ENCODE data around the gene CDK17.

The CDK17 gene

DNA sequence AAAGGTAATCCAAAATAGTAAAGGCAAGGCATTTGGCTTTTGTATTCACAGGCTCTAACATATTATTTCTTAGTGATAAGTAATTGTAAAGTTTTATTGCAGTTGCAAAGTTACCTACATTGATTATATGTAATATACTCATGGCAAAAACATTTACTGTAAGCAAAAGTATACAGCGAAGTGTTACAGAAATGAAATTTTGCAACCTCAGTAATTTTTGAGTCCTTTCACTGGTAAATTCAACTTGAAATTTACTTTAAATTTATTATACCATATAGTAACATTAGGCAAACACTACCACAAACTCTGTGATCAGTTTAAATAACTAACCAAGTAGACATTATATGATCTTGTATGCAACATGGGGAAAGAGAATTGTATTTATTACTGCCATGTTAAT lies 89.0 kb downstream of the CDK17 start:
- no peak overlapping the region for H3K4me3 ChIP-seq (ENCODE audit: low read length in 2 of 2)
- H3K36me3 ChIP-seq (ENCODE audit: control insufficient read depth in 2 of 2, insufficient read depth in 2 of 2, low read length in 2 of 2) = peaks cover 0 to 8% of the 10 kb centered on the region in 2 donors
- H3K27ac ChIP-seq (ENCODE audit: low read depth in 2 of 2, low read length in 2 of 2) = no peak overlapping the region
- no peaks in the 10 kb centered on the region for H3K9me3 ChIP-seq (ENCODE audit: control insufficient read depth in 2 of 2, low read length in 2 of 2)
- no peaks in the 10 kb centered on the region for H3K4me1 ChIP-seq (ENCODE audit: control insufficient read depth in 2 of 2, insufficient read depth in 2 of 2, low read length in 2 of 2)
- H3K27me3 ChIP-seq (ENCODE audit: control insufficient read depth in 2 of 2, insufficient read depth in 2 of 2, low read length in 2 of 2) = no peaks in the 10 kb centered on the region
- no peak overlapping the region for H3K9ac ChIP-seq (ENCODE audit: low read depth in 1 of 2, low read length in 2 of 2)

DNA sequence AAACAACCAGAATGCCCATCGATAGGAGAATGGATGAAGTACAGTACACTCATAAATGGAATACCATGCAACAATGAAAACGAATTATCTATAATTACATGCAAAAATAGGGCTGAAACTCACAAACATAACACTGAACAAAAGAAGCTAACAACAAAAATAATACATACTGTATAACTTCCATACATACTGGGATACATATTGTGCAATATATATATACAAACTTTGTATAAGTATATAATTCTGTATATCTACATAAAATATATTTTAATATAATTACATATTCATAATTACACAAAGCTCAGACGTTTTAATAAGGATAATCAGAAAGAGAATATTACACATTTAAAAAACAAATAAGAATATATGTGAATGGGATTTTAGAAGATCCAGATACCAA lies 90.2 kb downstream of the CDK17 start:
- no peaks in the 10 kb centered on the region for H3K27me3 ChIP-seq (ENCODE audit: control insufficient read depth in 2 of 2, insufficient read depth in 2 of 2, low read length in 2 of 2)
- no peak overlapping the region for H3K9ac ChIP-seq (ENCODE audit: low read depth in 1 of 2, low read length in 2 of 2)
- H3K27ac ChIP-seq (ENCODE audit: low read depth in 2 of 2, low read length in 2 of 2) = no peak overlapping the region
- H3K4me3 ChIP-seq (ENCODE audit: low read length in 2 of 2) = no peak overlapping the region
- no peaks in the 10 kb centered on the region for H3K9me3 ChIP-seq (ENCODE audit: control insufficient read depth in 2 of 2, low read length in 2 of 2)
- H3K36me3 ChIP-seq (ENCODE audit: control insufficient read depth in 2 of 2, insufficient read depth in 2 of 2, low read length in 2 of 2) = peaks cover 0 to 8% of the 10 kb centered on the region in 2 donors
- no peaks in the 10 kb centered on the region for H3K4me1 ChIP-seq (ENCODE audit: control insufficient read depth in 2 of 2, insufficient read depth in 2 of 2, low read length in 2 of 2)

DNA sequence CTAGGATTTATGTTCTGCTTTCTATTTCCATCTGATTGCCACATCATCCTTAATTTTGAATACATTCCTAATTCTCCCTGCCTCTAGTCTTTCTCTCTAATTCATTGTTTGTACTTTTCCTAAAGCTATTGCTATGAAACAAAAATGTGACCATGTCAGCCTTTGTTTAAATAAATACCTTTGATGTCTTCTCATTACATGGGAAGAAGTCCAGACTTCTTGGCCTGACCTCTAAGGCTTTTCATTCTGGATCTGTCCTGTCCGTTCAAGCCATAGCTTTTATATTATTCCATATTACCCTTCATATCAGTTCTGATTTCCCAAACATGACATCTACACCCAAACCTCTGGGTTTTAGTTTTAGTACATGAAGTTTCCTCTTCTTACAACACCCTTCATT lies 91.4 kb downstream of the CDK17 start:
- H3K27me3 ChIP-seq (ENCODE audit: control insufficient read depth in 2 of 2, insufficient read depth in 2 of 2, low read length in 2 of 2) = no peaks in the 10 kb centered on the region
- H3K4me3 ChIP-seq (ENCODE audit: low read length in 2 of 2) = no peak overlapping the region
- H3K27ac ChIP-seq (ENCODE audit: low read depth in 2 of 2, low read length in 2 of 2) = no peak overlapping the region
- H3K9ac ChIP-seq (ENCODE audit: low read depth in 1 of 2, low read length in 2 of 2) = no peak overlapping the region
- H3K9me3 ChIP-seq (ENCODE audit: control insufficient read depth in 2 of 2, low read length in 2 of 2) = no peaks in the 10 kb centered on the region
- no peaks in the 10 kb centered on the region for H3K4me1 ChIP-seq (ENCODE audit: control insufficient read depth in 2 of 2, insufficient read depth in 2 of 2, low read length in 2 of 2)
- H3K36me3 ChIP-seq (ENCODE audit: control insufficient read depth in 2 of 2, insufficient read depth in 2 of 2, low read length in 2 of 2) = peaks cover 0 to 8% of the 10 kb centered on the region in 2 donors

DNA sequence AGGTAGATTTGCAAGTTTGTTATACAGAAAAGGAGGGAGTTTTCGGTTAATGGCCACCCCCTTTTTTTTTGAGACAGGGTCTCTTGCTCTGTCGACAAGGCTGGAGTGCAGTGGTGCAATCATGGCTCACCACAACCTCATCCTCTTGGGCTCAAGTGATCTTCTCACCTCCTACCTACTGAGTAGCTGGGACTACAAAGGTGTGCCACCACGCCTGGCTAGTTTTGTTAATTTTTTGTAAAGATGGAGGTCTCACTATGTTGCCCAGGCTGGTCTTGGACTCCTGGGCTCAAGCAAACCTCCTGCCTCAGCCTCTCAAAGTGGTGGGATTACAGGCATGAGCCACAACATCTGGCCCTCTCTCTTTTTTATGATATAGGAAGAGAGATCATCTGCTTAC lies 94.6 kb downstream of the CDK17 start:
- H3K4me1 ChIP-seq (ENCODE audit: control insufficient read depth in 2 of 2, insufficient read depth in 2 of 2, low read length in 2 of 2) = no peaks in the 10 kb centered on the region
- H3K27ac ChIP-seq (ENCODE audit: low read depth in 2 of 2, low read length in 2 of 2) = no peak overlapping the region
- H3K4me3 ChIP-seq (ENCODE audit: low read length in 2 of 2) = no peak overlapping the region
- H3K27me3 ChIP-seq (ENCODE audit: control insufficient read depth in 2 of 2, insufficient read depth in 2 of 2, low read length in 2 of 2) = no peaks in the 10 kb centered on the region
- H3K9me3 ChIP-seq (ENCODE audit: control insufficient read depth in 2 of 2, low read length in 2 of 2) = no peaks in the 10 kb centered on the region
- no peaks in the 10 kb centered on the region for H3K36me3 ChIP-seq (ENCODE audit: control insufficient read depth in 2 of 2, insufficient read depth in 2 of 2, low read length in 2 of 2)
- no peak overlapping the region for H3K9ac ChIP-seq (ENCODE audit: low read depth in 1 of 2, low read length in 2 of 2)

DNA sequence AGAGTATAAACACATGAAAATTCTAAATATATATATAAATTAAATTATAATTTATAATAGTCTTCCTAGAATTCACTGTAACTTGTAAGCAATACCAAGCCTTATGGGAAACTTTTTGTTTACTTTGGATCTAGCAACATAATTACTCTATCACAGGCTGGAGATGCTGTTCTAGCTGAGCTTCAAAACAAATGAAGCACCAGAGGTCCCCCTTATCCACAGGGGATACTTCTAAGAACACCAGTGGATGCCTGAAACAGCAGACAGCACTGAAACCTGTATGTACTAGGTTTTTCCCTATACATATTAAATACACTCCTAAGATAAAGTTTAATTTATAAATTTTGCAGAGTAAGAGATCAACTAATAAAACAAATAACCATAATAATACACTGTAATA lies 96.6 kb downstream of the CDK17 start:
- Histone ChIP-seq H3K9ac (ENCODE audit: low read depth in 1 of 2, low read length in 2 of 2) (no peak overlapping the region), H3K27me3 (ENCODE audit: control insufficient read depth in 2 of 2, insufficient read depth in 2 of 2, low read length in 2 of 2) (no peaks in the 10 kb centered on the region), H3K27ac (ENCODE audit: low read depth in 2 of 2, low read length in 2 of 2) (no peak overlapping the region)

DNA sequence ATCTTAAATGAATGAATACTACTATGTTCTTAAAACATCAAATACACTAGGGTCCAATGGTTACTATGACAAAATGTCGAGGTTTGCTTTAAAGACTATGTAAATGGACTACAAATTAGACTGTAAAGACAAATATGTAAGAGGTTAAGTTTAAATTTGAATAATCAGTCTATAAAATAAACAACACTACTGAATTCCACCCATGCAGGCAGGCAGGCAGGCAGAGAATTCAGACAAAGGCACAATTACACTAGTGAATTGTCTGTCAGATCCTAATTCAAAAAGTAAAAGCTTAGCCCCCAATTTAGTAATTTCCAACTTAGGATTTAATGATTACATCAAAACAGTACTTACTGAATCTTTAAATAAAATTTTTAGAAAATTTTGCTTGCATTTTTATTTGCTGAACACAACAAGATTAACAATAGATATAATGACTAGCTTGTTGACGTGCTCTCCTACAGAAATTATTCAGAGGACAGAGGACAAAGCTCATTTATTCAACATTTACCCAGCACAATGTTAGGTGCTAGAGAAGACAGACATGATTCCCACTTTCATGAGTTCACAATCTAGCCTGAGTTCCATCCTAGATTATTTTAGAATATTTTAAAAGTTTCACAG lies 97.4 kb downstream of the CDK17 start:
- Histone ChIP-seq H3K27ac (ENCODE audit: low read depth in 2 of 2, low read length in 2 of 2) (no peak overlapping the region), H3K9ac (ENCODE audit: low read depth in 1 of 2, low read length in 2 of 2) (no peak overlapping the region), H3K36me3 (ENCODE audit: control insufficient read depth in 2 of 2, insufficient read depth in 2 of 2, low read length in 2 of 2) (no peaks in the 10 kb centered on the region), H3K4me3 (ENCODE audit: low read length in 2 of 2) (no peak overlapping the region), H3K27me3 (ENCODE audit: control insufficient read depth in 2 of 2, insufficient read depth in 2 of 2, low read length in 2 of 2) (no peaks in the 10 kb centered on the region), H3K9me3 (ENCODE audit: control insufficient read depth in 2 of 2, low read length in 2 of 2) (no peaks in the 10 kb centered on the region), H3K4me1 (ENCODE audit: control insufficient read depth in 2 of 2, insufficient read depth in 2 of 2, low read length in 2 of 2) (no peaks in the 10 kb centered on the region)

More for the DNA sequence above, 96.6 kb downstream of the CDK17 start:
- no peaks in the 10 kb centered on the region for H3K9me3 ChIP-seq (ENCODE audit: control insufficient read depth in 2 of 2, low read length in 2 of 2)
- H3K4me1 ChIP-seq (ENCODE audit: control insufficient read depth in 2 of 2, insufficient read depth in 2 of 2, low read length in 2 of 2) = no peaks in the 10 kb centered on the region
- H3K36me3 ChIP-seq (ENCODE audit: control insufficient read depth in 2 of 2, insufficient read depth in 2 of 2, low read length in 2 of 2) = no peaks in the 10 kb centered on the region
- H3K4me3 ChIP-seq (ENCODE audit: low read length in 2 of 2) = no peak overlapping the region

DNA sequence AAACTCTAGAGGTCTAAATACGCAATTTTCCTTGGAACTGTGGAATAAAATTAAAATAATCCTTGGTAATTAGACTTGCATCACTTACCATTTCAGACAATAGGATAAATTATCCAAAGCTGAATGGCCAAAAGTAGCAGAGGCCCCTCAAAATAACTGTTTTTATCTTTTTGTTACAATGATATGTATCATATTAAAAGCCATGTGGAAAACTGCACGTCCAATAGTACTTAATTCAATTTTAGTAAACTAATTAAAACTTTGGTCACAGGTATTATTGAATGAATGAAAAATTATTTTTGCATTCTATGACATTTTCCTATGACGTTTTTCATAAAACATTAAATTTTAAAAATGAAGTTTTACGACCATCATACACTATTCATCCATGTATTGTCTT lies 98.5 kb downstream of the CDK17 start:
- Histone ChIP-seq H3K4me1 (ENCODE audit: control insufficient read depth in 2 of 2, insufficient read depth in 2 of 2, low read length in 2 of 2) (no peaks in the 10 kb centered on the region), H3K9ac (ENCODE audit: low read depth in 1 of 2, low read length in 2 of 2) (no peak overlapping the region), H3K27ac (ENCODE audit: low read depth in 2 of 2, low read length in 2 of 2) (no peak overlapping the region), H3K36me3 (ENCODE audit: control insufficient read depth in 2 of 2, insufficient read depth in 2 of 2, low read length in 2 of 2) (no peaks in the 10 kb centered on the region), H3K4me3 (ENCODE audit: low read length in 2 of 2) (no peak overlapping the region), H3K27me3 (ENCODE audit: control insufficient read depth in 2 of 2, insufficient read depth in 2 of 2, low read length in 2 of 2) (no peaks in the 10 kb centered on the region), H3K9me3 (ENCODE audit: control insufficient read depth in 2 of 2, low read length in 2 of 2) (no peaks in the 10 kb centered on the region)

DNA sequence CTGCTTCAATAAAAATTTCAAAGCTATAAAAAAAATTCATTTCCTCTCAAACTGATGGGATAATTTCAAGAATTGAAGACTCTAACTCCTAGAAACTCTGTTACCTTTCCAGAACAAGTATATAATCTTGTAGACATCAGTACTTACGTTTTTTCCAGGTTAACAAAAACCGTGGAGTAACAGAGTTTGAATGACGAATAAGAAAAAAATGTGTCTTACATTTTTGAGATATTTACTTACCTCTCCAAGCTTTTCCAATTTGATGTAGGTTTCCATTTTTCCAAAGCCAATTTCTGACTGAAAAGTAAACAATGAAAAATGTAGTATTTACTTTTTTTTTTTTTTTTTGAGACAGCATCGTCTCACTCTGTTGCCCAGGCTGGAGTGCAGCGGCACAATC lies 100.2 kb downstream of the CDK17 start:
- H3K9ac ChIP-seq (ENCODE audit: low read depth in 1 of 2, low read length in 2 of 2) = no peak overlapping the region
- H3K36me3 ChIP-seq (ENCODE audit: control insufficient read depth in 2 of 2, insufficient read depth in 2 of 2, low read length in 2 of 2) = no peaks in the 10 kb centered on the region
- no peaks in the 10 kb centered on the region for H3K9me3 ChIP-seq (ENCODE audit: control insufficient read depth in 2 of 2, low read length in 2 of 2)
- no peaks in the 10 kb centered on the region for H3K27me3 ChIP-seq (ENCODE audit: control insufficient read depth in 2 of 2, insufficient read depth in 2 of 2, low read length in 2 of 2)
- no peak overlapping the region for H3K27ac ChIP-seq (ENCODE audit: low read depth in 2 of 2, low read length in 2 of 2)
- H3K4me1 ChIP-seq (ENCODE audit: control insufficient read depth in 2 of 2, insufficient read depth in 2 of 2, low read length in 2 of 2) = no peaks in the 10 kb centered on the region
- H3K4me3 ChIP-seq (ENCODE audit: low read length in 2 of 2) = no peak overlapping the region

DNA sequence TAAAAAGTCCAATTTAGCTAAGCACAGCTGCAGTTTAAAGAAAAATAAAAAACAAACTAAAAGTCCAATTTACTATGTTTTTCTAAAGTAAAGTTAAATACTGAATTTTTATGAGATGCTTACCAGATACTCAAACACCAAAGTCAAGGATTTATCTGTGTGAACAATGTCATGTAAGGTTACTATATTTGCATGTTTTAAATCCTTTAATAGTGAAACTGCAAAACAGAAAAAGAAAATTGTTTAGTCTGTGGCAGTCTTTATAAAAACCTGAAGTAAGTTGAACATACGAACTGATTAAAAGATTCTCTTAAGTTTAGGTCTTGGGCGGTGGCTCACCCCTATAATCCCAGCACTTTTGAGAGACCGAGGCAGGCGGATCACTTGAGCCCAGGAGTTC lies 102.7 kb downstream of the CDK17 start:
- no peak overlapping the region for H3K4me3 ChIP-seq (ENCODE audit: low read length in 2 of 2)
- no peak overlapping the region for H3K27ac ChIP-seq (ENCODE audit: low read depth in 2 of 2, low read length in 2 of 2)
- peaks cover 7 to 9% of the 10 kb centered on the region in 2 donors for H3K36me3 ChIP-seq (ENCODE audit: control insufficient read depth in 2 of 2, insufficient read depth in 2 of 2, low read length in 2 of 2)
- H3K4me1 ChIP-seq (ENCODE audit: control insufficient read depth in 2 of 2, insufficient read depth in 2 of 2, low read length in 2 of 2) = no peaks in the 10 kb centered on the region
- H3K9ac ChIP-seq (ENCODE audit: low read depth in 1 of 2, low read length in 2 of 2) = no peak overlapping the region
- no peaks in the 10 kb centered on the region for H3K27me3 ChIP-seq (ENCODE audit: control insufficient read depth in 2 of 2, insufficient read depth in 2 of 2, low read length in 2 of 2)
- no peaks in the 10 kb centered on the region for H3K9me3 ChIP-seq (ENCODE audit: control insufficient read depth in 2 of 2, low read length in 2 of 2)

DNA sequence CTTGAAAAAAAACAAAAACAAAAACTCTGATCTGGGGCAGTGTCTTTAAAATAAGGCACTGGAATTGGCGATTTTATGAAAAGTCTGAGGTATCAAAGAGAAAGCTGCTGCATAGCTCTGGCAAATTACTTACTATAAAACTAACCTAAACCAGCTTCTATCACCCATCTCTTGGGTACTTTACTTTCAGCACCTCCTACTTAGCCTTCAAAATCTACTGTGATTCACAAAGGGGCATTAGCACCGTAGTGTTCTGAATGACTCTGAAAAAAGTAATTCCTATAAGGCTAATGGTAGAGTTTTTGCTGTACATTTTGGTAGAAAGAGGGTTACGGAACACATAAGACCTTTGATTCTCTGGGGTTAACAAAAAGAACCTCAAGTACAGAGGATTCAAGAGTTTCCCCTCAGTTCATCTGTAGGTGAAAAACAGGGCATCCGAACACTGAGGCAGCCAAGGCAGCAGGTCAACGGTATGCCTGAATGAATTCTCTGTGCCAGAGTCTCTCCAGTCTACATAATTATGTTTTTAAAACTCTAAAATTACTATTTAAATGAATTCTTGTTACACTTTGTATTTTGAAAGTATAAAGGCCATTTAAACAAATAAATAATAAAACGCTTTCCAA lies 104.6 kb downstream of the CDK17 start:
- Histone ChIP-seq H3K9ac (ENCODE audit: low read depth in 1 of 2, low read length in 2 of 2) (no peak overlapping the region), H3K27ac (ENCODE audit: low read depth in 2 of 2, low read length in 2 of 2) (no peak overlapping the region), H3K4me1 (ENCODE audit: control insufficient read depth in 2 of 2, insufficient read depth in 2 of 2, low read length in 2 of 2) (no peaks in the 10 kb centered on the region), H3K9me3 (ENCODE audit: control insufficient read depth in 2 of 2, low read length in 2 of 2) (no peaks in the 10 kb centered on the region), H3K36me3 (ENCODE audit: control insufficient read depth in 2 of 2, insufficient read depth in 2 of 2, low read length in 2 of 2) (peaks cover 7 to 9% of the 10 kb centered on the region in 2 donors), H3K27me3 (ENCODE audit: control insufficient read depth in 2 of 2, insufficient read depth in 2 of 2, low read length in 2 of 2) (no peaks in the 10 kb centered on the region), H3K4me3 (ENCODE audit: low read length in 2 of 2) (no peak overlapping the region)
